ENCODE results near the gene HNRNPF. TPM values are rescaled to one million over a fixed set of nuclear protein-coding genes. Genes with fewer than 3 reads are reported as not detected.
A peak's percentile ranks its signal among the peaks of the same experiment; 100 is the strongest.

The HNRNPF gene
- total and polyA plus RNA-seq, 2 experiments from 2014 or later = 106 to 172 TPM

DNA sequence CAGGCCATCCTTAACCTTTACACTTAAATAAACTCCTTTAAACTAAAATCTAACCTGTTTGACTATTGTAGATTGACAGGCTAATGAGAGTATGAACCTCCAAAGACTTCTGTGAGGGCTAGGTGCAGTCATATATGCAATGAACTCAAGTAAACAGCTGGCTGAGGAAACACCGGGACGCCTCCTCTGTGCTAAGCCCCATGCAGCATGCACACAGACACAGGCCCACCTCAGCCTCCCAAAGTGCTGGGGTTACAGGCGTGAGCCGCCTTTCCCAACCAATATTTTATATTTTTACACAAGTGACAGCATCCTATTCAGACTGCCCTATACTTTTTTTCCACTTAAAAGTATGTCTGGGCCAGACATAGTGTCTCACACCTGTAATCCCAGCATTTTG lies 39.1 kb downstream of the HNRNPF start:
- WGBS, 2 experiments (ENCODE audit: low coverage in 1 of 2, low lambda C conversion rate in 2 of 2, missing lambda C conversion rate in 2 of 2) = 92 to 94% methylated on average over 4 of the region's 4 CpGs
- no peaks in the 10 kb centered on the region for H3K9me2 ChIP-seq (ENCODE audit: insufficient read depth)
- no peak for DNase-seq
- H4K20me1 ChIP-seq (ENCODE audit: insufficient read depth) = no peaks in the 10 kb centered on the region
- no peaks in the 10 kb centered on the region for H3K79me2 ChIP-seq (ENCODE audit: insufficient read depth)
- no peaks in the 10 kb centered on the region for H3F3A ChIP-seq (ENCODE audit: insufficient read depth)
- H3K27ac ChIP-seq = no peak overlapping the region
- H3K9ac ChIP-seq = no peak overlapping the region
- no peaks in the 10 kb centered on the region for H3K4me1 ChIP-seq (ENCODE audit: insufficient read depth)
- no peaks in the 10 kb centered on the region for H3K9me3 ChIP-seq (ENCODE audit: low read depth)
- no peak overlapping the region for H3K4me2 ChIP-seq (ENCODE audit: unreplicated experiment)
- H3K27me3 ChIP-seq (replicated peaks; ENCODE audit: insufficient read depth) = no peaks in the 10 kb centered on the region
- H3K4me3 ChIP-seq = no peak overlapping the region
- no peak for TF ChIP-seq EZH2phosphoT487 (IDR thresholded peaks at IDR 0.05; ENCODE audit: insufficient read depth, low read depth)
- no peak for TF ChIP-seq EZH2 (IDR thresholded peaks at IDR 0.05; ENCODE audit: insufficient read depth, poor library complexity, severe bottlenecking)
- H2AFZ ChIP-seq = no peak overlapping the region
- in situ Hi-C loops (cut with MboI) = no loop called here
- H3K36me3 ChIP-seq (ENCODE audit: low read depth) = no peaks in the 10 kb centered on the region

DNA sequence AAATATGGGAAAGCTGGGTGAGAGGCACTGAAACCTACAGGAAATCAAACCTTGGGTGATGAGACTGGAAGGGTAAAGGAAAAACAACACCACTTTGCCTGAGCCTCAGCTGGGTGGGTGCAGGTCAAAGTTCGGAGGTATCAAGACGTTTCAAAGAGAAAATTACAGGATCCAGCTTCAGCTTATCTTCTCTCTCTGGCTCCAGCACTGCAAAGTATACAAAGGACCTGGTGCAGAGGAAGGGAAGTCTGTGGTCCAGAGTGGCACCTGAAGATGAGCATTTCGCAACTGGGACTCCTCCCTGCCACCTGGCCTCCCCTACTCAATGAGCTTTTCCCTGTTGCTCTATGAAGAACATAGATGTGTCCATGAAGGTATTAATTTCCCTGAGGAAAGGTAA lies 44.0 kb downstream of the HNRNPF start:
- no peaks in the 10 kb centered on the region for H3K4me1 ChIP-seq (ENCODE audit: insufficient read depth)
- 72 to 79% methylated on average over 3 of the region's 3 CpGs for WGBS, 2 experiments (ENCODE audit: low coverage in 1 of 2, low lambda C conversion rate in 2 of 2, missing lambda C conversion rate in 2 of 2)
- no peak overlapping the region for H3K4me2 ChIP-seq (ENCODE audit: unreplicated experiment)
- no peaks in the 10 kb centered on the region for H3F3A ChIP-seq (ENCODE audit: insufficient read depth)
- no peaks in the 10 kb centered on the region for H3K9me3 ChIP-seq (ENCODE audit: low read depth)
- H3K36me3 ChIP-seq (ENCODE audit: low read depth) = no peaks in the 10 kb centered on the region
- H3K27ac ChIP-seq = no peak overlapping the region
- no peaks in the 10 kb centered on the region for H3K27me3 ChIP-seq (replicated peaks; ENCODE audit: insufficient read depth)
- in situ Hi-C loops (cut with MboI) = no loop called here
- no peak overlapping the region for H3K4me3 ChIP-seq
- H2AFZ ChIP-seq = no peak overlapping the region
- no peak overlapping the region for H3K9ac ChIP-seq
- no peaks in the 10 kb centered on the region for H3K79me2 ChIP-seq (ENCODE audit: insufficient read depth)
- H4K20me1 ChIP-seq (ENCODE audit: insufficient read depth) = no peaks in the 10 kb centered on the region
- no peak for DNase-seq
- TF ChIP-seq EZH2phosphoT487 (IDR thresholded peaks at IDR 0.05; ENCODE audit: insufficient read depth, low read depth) = no peak
- TF ChIP-seq EZH2 (IDR thresholded peaks at IDR 0.05; ENCODE audit: insufficient read depth, poor library complexity, severe bottlenecking) = no peak
- H3K9me2 ChIP-seq (ENCODE audit: insufficient read depth) = no peaks in the 10 kb centered on the region

DNA sequence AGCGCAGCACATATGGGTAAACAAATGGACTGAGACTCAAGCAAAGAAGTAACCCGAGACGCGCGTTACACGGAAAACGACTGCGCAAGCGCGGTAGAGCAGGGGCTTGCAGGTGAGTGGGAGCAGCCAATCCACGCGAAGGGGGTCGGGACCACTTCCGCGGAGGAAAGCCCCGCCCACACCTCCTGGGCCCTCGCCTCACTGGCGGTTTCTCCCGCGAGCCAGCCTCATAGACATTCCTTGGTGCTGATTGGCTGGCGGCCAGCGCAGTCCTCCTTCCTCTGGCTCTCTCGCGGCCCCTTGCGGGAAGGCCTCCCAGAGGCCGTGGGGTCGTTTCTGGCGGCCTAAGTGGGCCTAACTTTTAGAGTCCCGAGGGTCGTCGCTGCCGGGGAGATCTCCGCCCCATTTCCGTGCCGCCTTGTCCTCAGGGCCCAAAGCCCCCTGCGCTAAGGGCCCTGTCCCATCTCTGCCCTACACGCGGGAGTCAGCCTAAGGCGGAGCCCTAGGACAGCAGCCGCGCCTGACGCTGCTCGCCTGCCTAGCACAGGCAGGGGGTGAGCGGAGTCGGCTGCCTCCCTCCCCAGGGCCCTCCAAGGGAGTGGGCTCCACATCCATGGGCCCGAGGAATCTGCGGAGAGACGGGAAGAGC lies 46.7 kb downstream of the HNRNPF start:
- Histone ChIP-seq H3K79me2 (ENCODE audit: insufficient read depth) (no peaks in the 10 kb centered on the region), H3K9ac (peak overlapping the region; percentile 21; the same call in 1 of the 2 replicates), H3K27me3 (replicated peaks; ENCODE audit: insufficient read depth) (no peaks in the 10 kb centered on the region), H3K4me2 (ENCODE audit: unreplicated experiment) (peak overlapping the region; percentile 71), H4K20me1 (ENCODE audit: insufficient read depth) (no peaks in the 10 kb centered on the region), H3K9me3 (ENCODE audit: low read depth) (no peaks in the 10 kb centered on the region), H3F3A (ENCODE audit: insufficient read depth) (no peaks in the 10 kb centered on the region), H3K4me3 (peak overlapping the region; percentile 60), H2AFZ (peak overlapping the region; percentile 73), H3K4me1 (ENCODE audit: insufficient read depth) (no peaks in the 10 kb centered on the region), H3K36me3 (ENCODE audit: low read depth) (no peaks in the 10 kb centered on the region), H3K27ac (no peak overlapping the region), H3K9me2 (ENCODE audit: insufficient read depth) (no peaks in the 10 kb centered on the region)
- peak; percentile 75 for DNase-seq
- TF ChIP-seq EZH2phosphoT487 (IDR thresholded peaks at IDR 0.05; ENCODE audit: insufficient read depth, low read depth) (no peak), EZH2 (IDR thresholded peaks at IDR 0.05; ENCODE audit: insufficient read depth, poor library complexity, severe bottlenecking) (no peak)
- 16 to 17% methylated on average over 34 to 48 of the region's 48 CpGs for WGBS, 2 experiments (ENCODE audit: low coverage in 1 of 2, low lambda C conversion rate in 2 of 2, missing lambda C conversion rate in 2 of 2)
- in situ Hi-C loops (cut with MboI) = no loop called here

DNA sequence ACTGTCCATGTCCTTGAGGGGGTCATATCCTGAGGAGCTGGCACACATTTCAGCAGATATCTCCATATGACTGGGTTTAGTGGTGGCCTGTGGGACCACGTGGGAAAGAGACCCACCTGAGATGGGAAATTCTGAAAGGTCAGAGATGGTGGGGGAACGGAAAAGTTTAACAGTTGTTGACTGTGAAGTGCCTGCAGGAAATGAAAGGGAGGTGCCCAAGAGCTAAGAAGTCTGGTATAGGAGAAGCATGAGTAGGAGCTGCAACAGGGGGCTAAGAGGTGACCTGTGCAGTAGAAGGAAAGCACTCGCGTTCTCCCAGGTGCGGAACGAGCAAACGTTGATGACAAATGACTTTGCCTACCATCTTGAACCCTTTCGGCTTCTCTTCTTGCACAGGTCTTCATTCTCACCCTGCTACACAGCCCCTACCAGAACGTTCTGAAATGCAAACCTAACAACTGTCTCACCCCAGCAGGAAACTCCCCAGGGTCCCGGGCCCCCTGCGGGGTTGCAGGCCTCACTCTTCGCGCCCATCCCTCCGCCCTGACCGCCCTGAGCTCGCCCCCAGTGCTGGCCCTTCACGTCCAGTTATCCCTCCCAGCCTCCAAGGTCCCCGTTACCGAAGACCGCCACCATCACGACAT lies 47.3 kb downstream of the HNRNPF start:
- WGBS, 2 experiments (ENCODE audit: low coverage in 1 of 2, low lambda C conversion rate in 2 of 2, missing lambda C conversion rate in 2 of 2) = 35 to 44% methylated on average over 16 to 21 of the region's 21 CpGs
- no peak overlapping the region; the same call in 1 of the 2 replicates for H3K9ac ChIP-seq
- no peaks in the 10 kb centered on the region for H3K9me2 ChIP-seq (ENCODE audit: insufficient read depth)
- no peak for TF ChIP-seq EZH2phosphoT487 (IDR thresholded peaks at IDR 0.05; ENCODE audit: insufficient read depth, low read depth)
- TF ChIP-seq EZH2 (IDR thresholded peaks at IDR 0.05; ENCODE audit: insufficient read depth, poor library complexity, severe bottlenecking) = no peak
- H3F3A ChIP-seq (ENCODE audit: insufficient read depth) = no peaks in the 10 kb centered on the region
- H3K4me2 ChIP-seq (ENCODE audit: unreplicated experiment) = peak overlapping the region; percentile 71
- no peak for DNase-seq
- no peaks in the 10 kb centered on the region for H3K36me3 ChIP-seq (ENCODE audit: low read depth)
- H2AFZ ChIP-seq = peak overlapping the region; percentile 73
- H4K20me1 ChIP-seq (ENCODE audit: insufficient read depth) = no peaks in the 10 kb centered on the region
- no peak overlapping the region for H3K27ac ChIP-seq
- no peaks in the 10 kb centered on the region for H3K27me3 ChIP-seq (replicated peaks; ENCODE audit: insufficient read depth)
- in situ Hi-C loops (cut with MboI) = no loop called here
- no peaks in the 10 kb centered on the region for H3K4me1 ChIP-seq (ENCODE audit: insufficient read depth)
- H3K9me3 ChIP-seq (ENCODE audit: low read depth) = no peaks in the 10 kb centered on the region
- H3K79me2 ChIP-seq (ENCODE audit: insufficient read depth) = no peaks in the 10 kb centered on the region
- H3K4me3 ChIP-seq = peak overlapping the region; percentile 60
